CD1c-positive myeloid dendritic cell (primary cell): ENCODE measurements around the gene ZMIZ2.
"Not testable (repeated sequence)": the region's sequence is repeated elsewhere in the genome, so short reads cannot be mapped to it uniquely, and the experiment has no call there.

Source experiments
- DNase-seq: peaks from one replicate; pipeline ENCODE4 v3.0.0-alpha.2; 2016; ENCODE audit errors: extremely low spot score

Gene ZMIZ2

DNA sequence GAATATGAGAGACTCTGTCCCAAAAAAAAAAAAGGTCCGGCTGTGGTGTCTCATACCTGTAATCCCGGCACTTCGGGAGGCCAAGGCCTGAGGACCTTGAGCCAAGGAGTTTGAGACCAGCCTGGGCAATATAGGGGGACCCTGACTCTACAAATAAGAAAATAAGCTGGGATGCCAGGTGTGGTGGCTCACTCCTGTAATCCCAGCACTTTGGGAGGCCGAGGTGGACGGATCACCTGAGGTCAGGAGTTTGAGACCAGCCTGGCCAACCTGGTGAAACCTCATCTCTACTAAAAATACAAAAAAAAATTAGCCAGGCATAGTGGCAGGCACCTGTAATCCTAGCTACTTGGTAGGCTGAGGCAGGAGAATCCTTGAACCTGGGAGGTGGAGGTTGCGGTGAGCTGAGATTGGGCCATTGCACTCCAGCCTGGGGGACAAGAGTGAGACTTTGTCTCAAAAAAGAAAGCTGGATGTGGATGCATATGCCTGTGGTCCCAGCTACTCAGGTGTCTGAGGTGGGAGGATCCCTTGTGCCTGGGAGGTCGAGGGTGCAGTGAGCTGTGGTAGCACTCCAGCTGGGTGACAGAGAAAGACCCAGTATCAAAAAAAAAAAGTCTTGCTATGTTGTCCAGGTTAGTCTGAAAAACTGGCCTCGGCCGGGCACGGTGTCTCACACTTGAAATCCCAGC is 55.3 kb downstream of the ZMIZ2 start:
- not testable (repeated sequence) for DNase-seq

GRCh38 chr7:44805950-44806349 is 57.3 kb downstream of the ZMIZ2 start:
- no peak for DNase-seq

DNA sequence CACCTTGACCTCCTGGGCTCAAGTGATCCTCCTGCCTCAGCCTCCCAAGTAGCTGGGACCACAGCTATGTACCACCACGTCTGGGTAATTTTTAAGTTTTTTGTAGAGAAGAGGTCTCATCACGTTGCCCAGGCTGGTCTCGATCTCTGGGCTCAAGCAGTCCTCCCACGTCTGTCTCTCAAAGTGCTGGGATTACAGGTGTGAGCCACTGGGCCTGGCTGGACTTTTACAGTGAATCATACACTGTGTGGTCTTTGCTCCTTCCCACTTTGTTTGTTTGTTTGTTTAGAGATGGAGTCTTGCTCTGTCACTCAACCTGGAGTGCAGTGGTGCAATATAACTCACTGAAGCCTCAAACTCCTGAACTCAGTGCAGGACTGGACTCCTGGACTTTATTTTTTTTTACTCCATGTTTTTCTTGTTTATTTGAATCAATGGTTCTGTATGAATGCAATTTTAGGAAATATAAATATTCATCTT is 60.3 kb downstream of the ZMIZ2 start:
- DNase-seq: no peak

GRCh38 chr7:44811093-44811492 is 62.4 kb downstream of the ZMIZ2 start:
- no peak for DNase-seq

DNA sequence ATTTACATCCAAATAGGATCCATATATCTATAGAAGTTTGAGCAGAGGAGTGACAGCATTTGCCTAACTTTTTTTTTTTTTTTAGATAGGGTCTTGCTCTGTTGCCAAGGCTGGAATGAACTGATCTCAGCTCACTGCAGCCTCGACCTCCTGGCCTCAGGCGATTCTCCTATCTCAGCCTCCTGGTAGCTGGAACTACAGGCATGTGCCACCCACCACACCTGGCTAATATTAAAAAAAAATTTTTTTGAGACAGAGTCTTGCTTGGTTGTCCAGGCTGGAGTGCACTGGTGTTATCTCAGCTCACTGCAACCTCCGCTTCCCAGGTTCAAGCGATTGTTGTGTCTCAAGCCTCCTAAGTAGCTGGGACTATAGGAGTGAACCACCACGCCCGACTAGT is 62.9 kb downstream of the ZMIZ2 start:
- no peak for DNase-seq

- DNase-seq: no peak
Measured at GRCh38 chr7:44814919-44815318, 66.3 kb downstream of the ZMIZ2 start.

- no peak for DNase-seq
Measured at GRCh38 chr7:44819292-44819691, 70.6 kb downstream of the ZMIZ2 start.
